Lower lobe of right lung (tissue), 2 donors: ENCODE results near the gene ID2. TPM values are rescaled to one million over a fixed set of nuclear protein-coding genes. Genes with fewer than 3 reads are reported as not detected.
A peak's percentile ranks its signal among the peaks of the same experiment; 100 is the strongest.

Experiments
- ATAC-seq, 2 donors: fragments of 200-7000 bp; cut with Tn5 transposase; one replicate each; pipeline ENCODE4 v1.9.1; 2020 to 2022; ENCODE audit warnings: mild to moderate bottlenecking in 2 of 2, moderate library complexity in 2 of 2
- DNase-seq: peaks from one replicate; pipeline ENCODE4 v3.0.0-alpha.2; 2020
- H3K27ac ChIP-seq: fragments of 200-600 bp; one replicate; pipeline ENCODE4 v1.8.0; 2022
- H3K27me3 ChIP-seq: fragments of 200-600 bp; one replicate; pipeline ENCODE4 v1.8.0; 2022; ENCODE audit warnings: low read depth
- H3K36me3 ChIP-seq: fragments of 200-600 bp; one replicate; pipeline ENCODE4 v1.8.0; 2022; ENCODE audit warnings: mild to moderate bottlenecking
- H3K4me1 ChIP-seq: fragments of 200-600 bp; one replicate; pipeline ENCODE4 v1.8.0; 2022
- H3K4me3 ChIP-seq: fragments of 200-600 bp; one replicate; pipeline ENCODE4 v1.8.0; 2022; ENCODE audit warnings: mild to moderate bottlenecking
- H3K9me3 ChIP-seq: fragments of 200-600 bp; one replicate; pipeline ENCODE4 v1.8.0; 2022
- intact Hi-C: fragments of 100-400 bp; cut with DNase I; formaldehyde crosslinking; loops from one replicate; pipeline ENCODE4 v1.11.0; 2022
- total RNA-seq: library from RNA; stranded (reverse); fragmentation: NEBNext Ultra II Directional; extraction: Animal tissue kit (Norgen Biotek cat#: 25700); gene quantifications from one replicate; pipeline ENCODE4 v1.2.1, GENCODE V29; 2021
- TF ChIP-seq, protein P1 (sequence below): fragments of 200-600 bp; IDR thresholded peaks from one replicate; pipeline ENCODE4 v1.8.0; 2022; ENCODE audit warnings: antibody characterized with exemption, mild to moderate bottlenecking
- donor health status: DM: no; HTN: yes; CAD: no; lungs with severe emphysema.

The ID2 gene
- total RNA-seq, 1 donor from 2014 or later, result 102 TPM

DNA sequence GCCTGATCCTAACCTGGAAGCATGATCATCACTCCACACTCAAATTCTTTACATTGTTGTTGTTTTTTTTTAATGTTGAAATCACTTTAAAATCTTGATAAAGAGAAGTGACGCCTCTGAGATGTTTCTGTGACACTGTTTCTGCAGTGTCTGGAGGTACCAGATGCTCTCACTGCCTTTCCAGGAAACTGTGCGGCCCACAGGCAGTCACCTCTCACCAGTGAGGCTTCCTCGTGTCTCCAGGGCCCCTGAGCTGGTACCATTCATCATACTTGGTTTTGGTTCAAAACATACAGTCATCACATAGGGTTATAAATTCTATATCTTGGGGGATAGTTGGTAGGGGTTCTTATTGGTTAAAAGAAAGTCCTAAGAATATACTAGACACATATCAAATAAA, 10.1 kb upstream of the ID2 start:
- Histone ChIP-seq H3K27ac (no peak overlapping the region), H3K36me3 (no peaks in the 10 kb centered on the region), H3K4me1 (peaks cover 9% of the 10 kb centered on the region), H3K4me3 (no peak overlapping the region), H3K27me3 (no peaks in the 10 kb centered on the region), H3K9me3 (peaks cover 15% of the 10 kb centered on the region)
- peak; percentile 22 for DNase-seq
- intact Hi-C loops, result no loop called here
- TF ChIP-seq, protein P1, sequence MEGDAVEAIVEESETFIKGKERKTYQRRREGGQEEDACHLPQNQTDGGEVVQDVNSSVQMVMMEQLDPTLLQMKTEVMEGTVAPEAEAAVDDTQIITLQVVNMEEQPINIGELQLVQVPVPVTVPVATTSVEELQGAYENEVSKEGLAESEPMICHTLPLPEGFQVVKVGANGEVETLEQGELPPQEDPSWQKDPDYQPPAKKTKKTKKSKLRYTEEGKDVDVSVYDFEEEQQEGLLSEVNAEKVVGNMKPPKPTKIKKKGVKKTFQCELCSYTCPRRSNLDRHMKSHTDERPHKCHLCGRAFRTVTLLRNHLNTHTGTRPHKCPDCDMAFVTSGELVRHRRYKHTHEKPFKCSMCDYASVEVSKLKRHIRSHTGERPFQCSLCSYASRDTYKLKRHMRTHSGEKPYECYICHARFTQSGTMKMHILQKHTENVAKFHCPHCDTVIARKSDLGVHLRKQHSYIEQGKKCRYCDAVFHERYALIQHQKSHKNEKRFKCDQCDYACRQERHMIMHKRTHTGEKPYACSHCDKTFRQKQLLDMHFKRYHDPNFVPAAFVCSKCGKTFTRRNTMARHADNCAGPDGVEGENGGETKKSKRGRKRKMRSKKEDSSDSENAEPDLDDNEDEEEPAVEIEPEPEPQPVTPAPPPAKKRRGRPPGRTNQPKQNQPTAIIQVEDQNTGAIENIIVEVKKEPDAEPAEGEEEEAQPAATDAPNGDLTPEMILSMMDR, result no peak
- no peak for ATAC-seq

- peaks cover 15% of the 10 kb centered on the region for H3K9me3 ChIP-seq
- ATAC-seq (no peak), DNase-seq (peak; percentile 27)
- no peak overlapping the region for H3K4me3 ChIP-seq
- intact Hi-C loops, result no loop called here
- TF ChIP-seq, protein P1, result no peak
- H3K27me3 ChIP-seq, result no peaks in the 10 kb centered on the region
- H3K27ac ChIP-seq, result no peak overlapping the region
- peaks cover 21% of the 10 kb centered on the region for H3K4me1 ChIP-seq
- H3K36me3 ChIP-seq, result no peaks in the 10 kb centered on the region
These were observed 8.9 kb upstream of the ID2 start for GRCh38 chr2:8672940-8673339.

GRCh38 chr2:8673381-8673780, 8.5 kb upstream of the ID2 start:
- Histone ChIP-seq H3K27ac (no peak overlapping the region), H3K4me3 (no peak overlapping the region), H3K36me3 (no peaks in the 10 kb centered on the region), H3K9me3 (peaks cover 15% of the 10 kb centered on the region), H3K4me1 (peaks cover 22% of the 10 kb centered on the region), H3K27me3 (no peaks in the 10 kb centered on the region)
- intact Hi-C loops, result no loop called here
- ATAC-seq (no peak), DNase-seq (no peak)
- TF ChIP-seq, protein P1, result no peak

DNA sequence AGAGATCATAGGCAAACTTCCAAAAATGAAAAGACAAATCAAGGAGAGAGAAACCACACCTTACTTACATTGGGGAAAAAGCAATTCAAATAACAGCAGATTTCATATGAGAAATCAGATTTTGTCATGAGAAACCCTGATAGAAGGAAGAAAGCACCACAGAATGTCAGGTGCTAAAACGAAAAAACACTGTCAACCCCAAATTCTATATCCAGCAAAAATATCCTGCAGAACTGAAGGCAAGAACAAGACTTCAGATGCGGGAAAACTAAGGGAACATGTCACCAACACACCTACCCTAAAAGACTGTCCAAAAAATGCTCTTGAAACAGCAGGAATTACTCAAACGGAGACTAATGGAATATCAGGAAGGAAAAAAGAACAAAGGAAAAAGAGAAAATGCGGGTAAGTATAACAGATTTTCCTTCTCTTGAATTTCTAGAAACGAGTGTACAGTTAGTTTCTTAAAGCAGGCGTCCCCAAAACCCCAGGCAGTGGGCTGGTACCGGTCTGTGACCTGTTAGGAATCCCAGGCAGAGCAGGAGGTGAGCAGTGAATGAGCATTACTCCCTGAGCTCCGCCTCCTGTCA, 7.3 kb upstream of the ID2 start:
- Histone ChIP-seq H3K27ac (no peak overlapping the region), H3K9me3 (peaks cover 15% of the 10 kb centered on the region), H3K36me3 (no peaks in the 10 kb centered on the region), H3K27me3 (no peaks in the 10 kb centered on the region), H3K4me3 (no peak overlapping the region), H3K4me1 (peaks cover 23% of the 10 kb centered on the region)
- TF ChIP-seq, protein P1, result no peak
- intact Hi-C loops, result no loop called here
- DNase-seq, result no peak
- no peak for ATAC-seq

DNA sequence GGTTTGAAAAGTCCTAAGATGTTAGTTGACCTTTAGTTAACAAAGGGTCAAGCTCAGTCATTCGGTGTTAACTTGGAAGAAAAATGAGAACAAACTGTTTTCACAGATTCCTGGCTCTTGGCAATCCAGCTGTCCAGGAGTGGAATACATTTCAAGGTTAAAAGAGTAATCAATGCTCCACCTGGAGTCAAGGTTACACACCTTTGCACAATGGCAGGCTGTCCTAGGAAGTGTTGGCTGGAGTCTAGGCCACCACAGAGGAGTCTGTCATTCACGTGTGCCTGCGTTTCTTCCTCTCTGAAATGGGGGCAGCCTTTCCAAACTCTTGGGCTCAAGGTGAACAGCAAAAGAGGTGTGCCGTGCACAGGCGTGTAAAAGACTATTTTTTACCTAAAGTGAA, 6.3 kb upstream of the ID2 start:
- H3K9me3 ChIP-seq, result peaks cover 15% of the 10 kb centered on the region
- no peak for ATAC-seq
- no peak for DNase-seq
- TF ChIP-seq, protein P1, result no peak
- no peaks in the 10 kb centered on the region for H3K27me3 ChIP-seq
- H3K27ac ChIP-seq, result no peak overlapping the region
- H3K36me3 ChIP-seq, result no peaks in the 10 kb centered on the region
- H3K4me3 ChIP-seq, result no peak overlapping the region
- H3K4me1 ChIP-seq, result peaks cover 33% of the 10 kb centered on the region
- intact Hi-C loops, result no loop called here
